H9 (cell line): ENCODE measurements around the gene STT3B. TPM values are rescaled to one million over a fixed set of nuclear protein-coding genes. Genes with fewer than 3 reads are reported as not detected.

Experiments
- DNase-seq: peaks from one replicate; pipeline ENCODE4 v3.0.0-alpha.2; 2017
- H2AFZ ChIP-seq: one replicate; pipeline ENCODE4 v1.6.1; 2013; ENCODE audit warnings: mild to moderate bottlenecking, low read length, control low read depth, moderate library complexity
- H2AK5ac ChIP-seq: 2 replicates; pipeline ENCODE4 v1.6.1; 2013; ENCODE audit warnings: low read length, control low read depth, mixed read lengths; ENCODE audit not compliant: insufficient read length
- H2BK120ac ChIP-seq: one replicate; pipeline ENCODE4 v1.6.1; 2013; ENCODE audit warnings: low read depth, mild to moderate bottlenecking, low read length, control low read depth, inconsistent platforms; ENCODE audit not compliant: poor library complexity, severe bottlenecking
- H2BK12ac ChIP-seq: 2 replicates; pipeline ENCODE4 v1.6.1; 2013; ENCODE audit warnings: low read length, control low read depth, mixed read lengths, low read depth; ENCODE audit not compliant: insufficient read length
- H2BK15ac ChIP-seq: 2 replicates; pipeline ENCODE4 v1.6.1; 2013; ENCODE audit warnings: low read depth, low read length, control low read depth
- H2BK20ac ChIP-seq: one replicate; pipeline ENCODE4 v1.6.1; 2013; ENCODE audit warnings: low read depth, mild to moderate bottlenecking, low read length, control low read depth, inconsistent platforms; ENCODE audit not compliant: poor library complexity, severe bottlenecking
- H2BK5ac ChIP-seq: 2 replicates; pipeline ENCODE4 v1.6.1; 2013; ENCODE audit warnings: low read length, control low read depth, mixed read lengths; ENCODE audit not compliant: insufficient read length
- H3K14ac ChIP-seq: 2 replicates; pipeline ENCODE4 v1.6.1; 2013; ENCODE audit warnings: low read length, control low read depth; ENCODE audit not compliant: insufficient read depth
- H3K18ac ChIP-seq: 2 replicates; pipeline ENCODE4 v1.6.1; 2013; ENCODE audit warnings: low read depth, mild to moderate bottlenecking, mixed read lengths, low read length, control low read depth; ENCODE audit not compliant: insufficient read length
- H3K23ac ChIP-seq: 2 replicates; pipeline ENCODE4 v1.6.1; 2013; ENCODE audit warnings: low read length, control low read depth, mixed read lengths, low read depth; ENCODE audit not compliant: insufficient read length
- H3K23me2 ChIP-seq: 2 replicates; pipeline ENCODE4 v1.6.1; 2013; ENCODE audit warnings: low read depth, mild to moderate bottlenecking, mixed read lengths, low read length, control low read depth; ENCODE audit not compliant: insufficient read length, poor library complexity, severe bottlenecking
- H3K27ac ChIP-seq: 2 replicates; pipeline ENCODE4 v1.5.1; 2013; ENCODE audit warnings: low read length, control low read depth, mixed read lengths, low read depth; ENCODE audit not compliant: insufficient read length
- H3K27me3 ChIP-seq: 2 replicates; pipeline ENCODE4 v1.6.1; 2013; ENCODE audit warnings: low read length, control low read depth, inconsistent platforms; ENCODE audit not compliant: insufficient read depth
- H3K4ac ChIP-seq: 2 replicates; pipeline ENCODE4 v1.6.1; 2013; ENCODE audit warnings: low read depth, mild to moderate bottlenecking, control low read depth, inconsistent platforms, low read length, moderate library complexity
- H3K4me1 ChIP-seq: 2 replicates; pipeline ENCODE4 v1.6.1; 2013; ENCODE audit warnings: low read length, control low read depth, inconsistent platforms; ENCODE audit not compliant: insufficient read depth
- H3K4me2 ChIP-seq: 2 replicates; pipeline ENCODE4 v1.6.1; 2013; ENCODE audit warnings: low read length, control low read depth, mixed read lengths; ENCODE audit not compliant: insufficient read length, insufficient read depth
- H3K56ac ChIP-seq: 2 replicates; pipeline ENCODE4 v1.6.1; 2013; ENCODE audit warnings: low read depth, mild to moderate bottlenecking, mixed read lengths, low read length, control low read depth; ENCODE audit not compliant: insufficient read length
- H3K79me1 ChIP-seq: 2 replicates; pipeline ENCODE4 v1.6.1; 2013; ENCODE audit warnings: low read depth, mild to moderate bottlenecking, moderate library complexity, low read length, control low read depth, inconsistent platforms; ENCODE audit not compliant: insufficient read depth, poor library complexity, severe bottlenecking
- H3K79me2 ChIP-seq: 2 replicates; pipeline ENCODE4 v1.6.1; 2013; ENCODE audit warnings: low read length, control low read depth, inconsistent platforms; ENCODE audit not compliant: insufficient read depth
- H3K9ac ChIP-seq: 2 replicates; pipeline ENCODE4 v1.6.1; 2013; ENCODE audit warnings: low read length, control low read depth, mixed read lengths; ENCODE audit not compliant: insufficient read length; ENCODE audit errors: extremely low read depth
- H3K9me3 ChIP-seq: one replicate; pipeline ENCODE4 v1.6.1; 2013; ENCODE audit warnings: low read depth, low read length, inconsistent platforms; ENCODE audit not compliant: control insufficient read depth
- H3T11ph ChIP-seq: one replicate; pipeline ENCODE4 v1.6.1; 2013; ENCODE audit warnings: mild to moderate bottlenecking, low read length, control low read depth, inconsistent platforms
- H4K20me1 ChIP-seq: one replicate; pipeline ENCODE4 v1.6.1; 2013; ENCODE audit not compliant: control insufficient read depth, insufficient read length, insufficient read depth
- H4K5ac ChIP-seq: 2 replicates; pipeline ENCODE4 v1.6.1; 2013; ENCODE audit warnings: low read depth, mild to moderate bottlenecking, mixed read lengths, low read length, control low read depth; ENCODE audit not compliant: insufficient read length
- H4K8ac ChIP-seq: replicated peaks from 2 replicates; pipeline ENCODE4 v1.6.1; 2013; ENCODE audit warnings: low read length, control low read depth, mixed read lengths, low read depth; ENCODE audit not compliant: insufficient read length
- H4K91ac ChIP-seq: 2 replicates; pipeline ENCODE4 v1.6.1; 2013; ENCODE audit warnings: low read depth, mild to moderate bottlenecking, moderate library complexity, mixed read lengths, low read length, control low read depth; ENCODE audit not compliant: insufficient read length
- H3K27ac Mint-ChIP-seq, 3 experiments: 2 replicates in 2 of 3; 3 replicates in 1 of 3; pipeline ENCODE4 v1.8.0; 2020 to 2021; ENCODE audit warnings: mixed read lengths in 3 of 3, mild to moderate bottlenecking in 1 of 3, moderate library complexity in 1 of 3
- H3K27me3 Mint-ChIP-seq: 2 replicates; pipeline ENCODE4 v1.8.0; 2021; ENCODE audit warnings: low read depth, mild to moderate bottlenecking, moderate library complexity, mixed read lengths
- H3K36me3 Mint-ChIP-seq, 3 experiments: 2 replicates in 2 of 3; 3 replicates in 1 of 3; pipeline ENCODE4 v1.8.0; 2020 to 2021; ENCODE audit warnings: low read depth in 3 of 3, mixed read lengths in 3 of 3; ENCODE audit not compliant: insufficient read depth in 1 of 3
- H3K4me1 Mint-ChIP-seq, 2 experiments: 2 replicates each; pipeline ENCODE4 v1.8.0; 2020; ENCODE audit warnings: mixed read lengths in 2 of 2
- H3K4me3 Mint-ChIP-seq, 2 experiments: 2 replicates in 1 of 2; 3 replicates in 1 of 2; pipeline ENCODE4 v1.8.0; 2020 to 2021; ENCODE audit warnings: mild to moderate bottlenecking in 2 of 2, mixed read lengths in 2 of 2, moderate library complexity in 1 of 2
- H3K9me3 Mint-ChIP-seq, 2 experiments: 2 replicates in 1 of 2; 3 replicates in 1 of 2; pipeline ENCODE4 v1.8.0; 2020; ENCODE audit warnings: mild to moderate bottlenecking in 2 of 2, mixed read lengths in 2 of 2, moderate library complexity in 1 of 2
- CTCF ChIP-seq: fragments of 200-600 bp; sonication (generic); conservative IDR thresholded peaks from 3 replicates; pipeline ENCODE4 v1.8.0; 2021; ENCODE audit warnings: antibody characterized with exemption, mild to moderate bottlenecking
- WGBS: extraction: QIAGEN DNeasy Blood & Tissue Kit; methylation state at CpG from one replicate; pipeline ENCODE4 v1.1.7; 2013; ENCODE audit warnings: missing lambda C conversion rate, low lambda C conversion rate, mixed read lengths; ENCODE audit not compliant: insufficient read length; ENCODE audit errors: extremely low coverage; 5-methylcytosine and 5-hydroxymethylcytosine counted together
- total RNA-seq: library from RNA; stranded (reverse); gene quantifications from 2 replicates; pipeline ENCODE4 v1.2.1, GENCODE V29; 2021

The STT3B gene
- total RNA-seq, 1 experiment from 2014 or later, result 79.9 TPM

GRCh38 chr3:31486865-31487533 lies 45.7 kb upstream of the STT3B start:
- H3K27ac Mint-ChIP-seq, result peak overlapping the region in 2 of 3 experiments; percentile 32 to 58; a peak in 2 of 7 replicates

More at GRCh38 chr3:31486865-31487533, 45.7 kb upstream of the STT3B start:
- H3K14ac ChIP-seq, result no peak overlapping the region
- no peak overlapping the region for H3K4me3 Mint-ChIP-seq
- no peak overlapping the region for H3K4ac ChIP-seq
- H3K56ac ChIP-seq, result no peak overlapping the region
- H3K27me3 ChIP-seq, result no peaks in the 10 kb centered on the region
- peaks cover 8 to 11% of the 10 kb centered on the region in 2 experiments for H3K4me1 Mint-ChIP-seq
- no peak for DNase-seq
- H2AFZ ChIP-seq, result peak overlapping the region; percentile 45
- H3K79me1 ChIP-seq, result no peaks in the 10 kb centered on the region
- H3K4me1 ChIP-seq, result no peaks in the 10 kb centered on the region
- no peak overlapping the region for H2BK5ac ChIP-seq
- H2BK20ac ChIP-seq, result no peak overlapping the region
- H2AK5ac ChIP-seq, result no peak overlapping the region
- no peak overlapping the region for H3K9ac ChIP-seq
- H3K27me3 Mint-ChIP-seq, result 0 out of 2 replicates have a peak, but pooled peaks cover 2% of the 10 kb centered on the region
- H4K5ac ChIP-seq, result no peak overlapping the region
- H3K9me3 Mint-ChIP-seq, result peaks cover 0 to 2% of the 10 kb centered on the region in 2 experiments; a peak in 1 of 5 replicates
- no peak overlapping the region for H4K91ac ChIP-seq
- H2BK12ac ChIP-seq, result no peak overlapping the region
- H3T11ph ChIP-seq, result no peak overlapping the region
- H3K79me2 ChIP-seq, result no peaks in the 10 kb centered on the region
- no peak overlapping the region for H2BK120ac ChIP-seq
- WGBS, result no CpG with 5 or more reads among the region's 7 CpGs
- no peak overlapping the region for H2BK15ac ChIP-seq
- H3K4me2 ChIP-seq, result no peak overlapping the region
- no peaks in the 10 kb centered on the region for H4K20me1 ChIP-seq
- peak overlapping the region; percentile 47 for H3K18ac ChIP-seq
- H3K36me3 Mint-ChIP-seq, result peaks cover 0 to 2% (median 0%) of the 10 kb centered on the region in 3 experiments; a peak in 2 of 7 replicates
- no peaks in the 10 kb centered on the region for H3K9me3 ChIP-seq
- no peak overlapping the region for H4K8ac ChIP-seq
- no peak overlapping the region for H3K27ac ChIP-seq
- no peak overlapping the region for H3K23ac ChIP-seq
- H3K23me2 ChIP-seq, result no peaks in the 10 kb centered on the region
- TF ChIP-seq CTCF, result no peak
